Activated B cell treated with CpG ODN at 0.5 μM for 24 hours (primary cell): ENCODE measurements around the gene SOWAHD. TPM values are rescaled to one million over a fixed set of nuclear protein-coding genes. Genes with fewer than 3 reads are reported as not detected.
A peak's percentile ranks its signal among the peaks of the same experiment; 100 is the strongest.

ENCODE experiments used
- ATAC-seq: fragments of 200-7000 bp; cut with Tn5 transposase; one replicate; pipeline ENCODE4 v1.10.0; 2021; ENCODE audit warnings: low read depth, mild to moderate bottlenecking, moderate library complexity
- CTCF ChIA-PET: fragments of 350-600 bp; sonication (Branson Sonifier 250); formaldehyde crosslinking; loops from one replicate; lab custom pipeline; 2021; ENCODE audit warnings: antibody characterized with exemption; lab: Charles Lee
- POLR2A ChIA-PET: fragments of 350-600 bp; sonication (Branson Sonifier 250); formaldehyde crosslinking; loops from one replicate; lab custom pipeline; 2021; ENCODE audit warnings: antibody characterized with exemption; lab: Charles Lee
- DNase-seq: peaks from one replicate; pipeline ENCODE4 v3.0.0; 2022
- H3K27ac Mint-ChIP-seq: one replicate; pipeline ENCODE4 v1.8.0; 2020; ENCODE audit warnings: mixed read lengths
- H3K27me3 Mint-ChIP-seq: one replicate; pipeline ENCODE4 v1.8.0; 2021; ENCODE audit warnings: mixed read lengths
- H3K36me3 Mint-ChIP-seq: one replicate; pipeline ENCODE4 v1.8.0; 2021; ENCODE audit warnings: low read depth, mixed read lengths
- H3K4me1 Mint-ChIP-seq: one replicate; pipeline ENCODE4 v1.8.0; 2021; ENCODE audit warnings: mixed read lengths
- H3K4me3 Mint-ChIP-seq: one replicate; pipeline ENCODE4 v1.8.0; 2020; ENCODE audit warnings: mild to moderate bottlenecking, mixed read lengths
- H3K9me3 Mint-ChIP-seq: one replicate; pipeline ENCODE4 v1.8.0; 2020; ENCODE audit warnings: mixed read lengths
- CTCF ChIP-seq: fragments of 200-600 bp; IDR thresholded peaks from one replicate; pipeline ENCODE4 v1.8.0; 2022; ENCODE audit warnings: antibody characterized with exemption, mild to moderate bottlenecking
- intact Hi-C: fragments of 100-400 bp; cut with micrococcal nuclease; formaldehyde crosslinking; loops from one replicate; pipeline ENCODE4 v1.15.1; 2024
- total RNA-seq: library from RNA; stranded (reverse); gene quantifications from 2 replicates; pipeline ENCODE4 v1.2.3, GENCODE V29; 2022

The SOWAHD gene
- total RNA-seq, 1 donor from 2014 or later, result 9.9 TPM

DNA sequence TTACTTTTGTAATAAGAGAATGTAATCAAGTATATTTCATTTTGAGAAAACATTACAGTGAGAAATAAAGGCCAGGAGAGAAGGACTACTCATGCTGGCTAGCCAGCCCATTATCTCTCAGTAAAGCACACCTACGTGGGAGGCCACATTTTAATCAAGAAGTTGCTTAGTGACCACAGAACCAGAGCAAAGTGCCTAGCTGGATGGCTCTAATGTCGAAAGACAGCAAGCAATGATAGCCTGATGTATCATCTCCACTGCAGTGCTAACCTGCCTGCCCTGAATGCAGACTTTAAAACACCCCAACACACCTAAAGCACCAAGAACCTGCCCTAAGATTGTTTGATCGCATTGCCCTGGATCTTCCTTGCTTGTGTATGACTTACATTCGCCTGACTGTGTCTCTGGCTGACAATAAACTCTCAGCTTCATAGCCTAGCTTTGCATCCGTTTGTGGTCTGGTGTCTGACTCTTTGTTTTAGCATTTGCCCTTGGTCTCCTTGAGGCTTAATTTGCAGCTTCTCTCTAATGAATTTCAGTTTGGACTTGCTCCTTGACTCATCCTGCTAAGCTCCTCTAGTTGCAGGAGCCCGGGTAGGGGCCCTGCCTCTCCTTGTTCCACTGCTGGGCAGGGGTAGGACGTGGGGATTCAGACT, 31.4 kb upstream of the SOWAHD start:
- H3K4me1 Mint-ChIP-seq, result peaks cover 2% of the 10 kb centered on the region
- ATAC-seq, result no peak

DNA sequence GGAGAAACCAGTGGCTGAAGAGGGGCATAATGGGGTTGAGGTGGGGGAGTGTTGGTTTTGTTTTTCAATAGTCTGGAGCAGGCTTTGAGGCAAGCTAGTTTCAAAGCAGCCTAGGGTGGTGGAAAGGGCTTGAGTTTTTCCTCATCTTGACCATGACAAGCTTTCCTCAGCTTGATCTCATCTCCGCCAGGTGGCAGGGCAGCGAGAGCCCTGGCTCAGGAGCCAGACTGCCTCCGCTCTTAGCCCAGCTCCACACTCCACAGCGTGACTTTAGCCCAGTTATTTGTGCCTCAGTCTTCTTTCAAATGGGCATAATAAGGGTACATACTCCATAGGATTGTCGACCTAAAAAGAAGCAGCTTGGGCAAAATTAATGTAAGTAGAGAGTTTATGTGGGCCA, 29.9 kb upstream of the SOWAHD start:
- Mint-ChIP-seq H3K4me3 (no peak overlapping the region), H3K9me3 (no peaks in the 10 kb centered on the region), H3K36me3 (no peaks in the 10 kb centered on the region), H3K4me1 (peaks cover 2% of the 10 kb centered on the region), H3K27ac (no peak overlapping the region), H3K27me3 (no peaks in the 10 kb centered on the region)
- ChIA-PET CTCF (interaction anchor here (0.9 to 2.4 kb wide), 9 partner anchors 25 to 212 kb away, joined by 3 to 27 read pairs (median 4); partner anchors contain the start of gene SEPTIN6), POLR2A (interaction anchor here (0.6 to 1.9 kb wide), 4 partner anchors 19 to 212 kb away, joined by 3 to 18 read pairs (median 7); partner anchors contain the start of gene NKRF)
- intact Hi-C loops, result loop anchor here (5.0 kb wide), 1 partner anchor 61 kb away; no protein-coding TSS in a partner anchor
- no peak for ATAC-seq
- no peak for TF ChIP-seq CTCF
- DNase-seq, result no peak

More for the DNA sequence above, 31.4 kb upstream of the SOWAHD start:
- intact Hi-C loops, result loop anchor here (5.0 kb wide), 1 partner anchor 60 kb away; no protein-coding TSS in a partner anchor
- CTCF ChIA-PET, result interaction anchor here (0.6 to 1.6 kb wide), 3 partner anchors 25 to 211 kb away, joined by 3 to 5 read pairs (median 4); no protein-coding TSS in a partner anchor
- Mint-ChIP-seq H3K4me3 (no peak overlapping the region), H3K27me3 (no peaks in the 10 kb centered on the region), H3K36me3 (no peaks in the 10 kb centered on the region), H3K27ac (no peak overlapping the region), H3K9me3 (no peaks in the 10 kb centered on the region)
- POLR2A ChIA-PET, result interaction anchor here (0.7 kb wide), 1 partner anchor 135 kb away, joined by 4 read pairs; no protein-coding TSS in a partner anchor
- no peak for TF ChIP-seq CTCF
- DNase-seq, result no peak

DNA sequence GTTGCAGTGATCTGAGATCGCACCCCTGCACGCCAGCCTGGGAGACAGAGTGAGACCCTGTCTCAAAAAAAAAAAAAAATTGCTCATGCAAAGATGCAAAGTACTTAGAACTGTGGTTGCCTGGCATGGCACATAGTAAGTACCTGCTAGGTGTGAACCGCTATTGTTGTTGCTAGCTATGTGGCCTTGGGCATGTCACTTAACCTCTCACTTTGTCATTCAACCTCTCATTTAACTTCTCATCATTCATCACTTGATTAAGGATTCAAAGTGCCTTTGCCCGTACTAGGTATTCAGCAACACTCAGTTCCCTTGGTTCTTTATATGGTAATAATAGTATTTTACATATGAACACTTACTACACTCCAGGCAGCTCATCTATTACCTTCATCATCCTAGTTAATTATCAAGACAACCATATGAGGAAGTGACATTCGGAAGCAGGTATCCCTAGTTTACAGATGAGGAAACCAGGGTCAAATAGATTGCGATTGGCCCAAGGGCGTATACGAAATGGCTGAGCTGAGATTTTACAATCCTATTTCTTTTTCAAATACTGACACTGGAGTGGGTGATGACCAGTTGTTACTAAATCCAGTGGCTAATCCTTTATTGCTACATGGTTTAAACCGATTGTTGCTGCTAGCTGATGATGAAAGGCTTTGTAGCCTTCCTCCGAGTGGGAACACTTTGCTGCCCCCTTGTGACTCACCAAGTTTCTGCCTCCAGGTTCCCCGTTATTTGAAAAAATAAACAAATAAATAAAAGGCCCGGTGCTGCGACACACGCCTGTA, 28.8 kb upstream of the SOWAHD start:
- ChIA-PET POLR2A (interaction anchor here (0.7 to 1.9 kb wide), 9 partner anchors 44 to 214 kb away, joined by 3 to 18 read pairs (median 5); partner anchors contain the start of genes NKRF and UBE2A), CTCF (interaction anchor here (0.7 to 2.4 kb wide), 28 partner anchors 9 to 261 kb away, joined by 3 to 27 read pairs (median 4); partner anchors contain the start of genes NKRF, RPL39 and SEPTIN6)
- ATAC-seq (peak; percentile 57), DNase-seq (peak; percentile 30)
- no peaks in the 10 kb centered on the region for H3K36me3 Mint-ChIP-seq
- H3K27ac Mint-ChIP-seq, result no peak overlapping the region
- no peaks in the 10 kb centered on the region for H3K27me3 Mint-ChIP-seq
- intact Hi-C loops, result loop anchor here (1.0 to 5.0 kb wide), 7 partner anchors 23 to 213 kb away; no protein-coding TSS in a partner anchor
- no peaks in the 10 kb centered on the region for H3K9me3 Mint-ChIP-seq
- H3K4me3 Mint-ChIP-seq, result no peak overlapping the region
- peaks cover 2% of the 10 kb centered on the region for H3K4me1 Mint-ChIP-seq
- no peak for TF ChIP-seq CTCF

DNA sequence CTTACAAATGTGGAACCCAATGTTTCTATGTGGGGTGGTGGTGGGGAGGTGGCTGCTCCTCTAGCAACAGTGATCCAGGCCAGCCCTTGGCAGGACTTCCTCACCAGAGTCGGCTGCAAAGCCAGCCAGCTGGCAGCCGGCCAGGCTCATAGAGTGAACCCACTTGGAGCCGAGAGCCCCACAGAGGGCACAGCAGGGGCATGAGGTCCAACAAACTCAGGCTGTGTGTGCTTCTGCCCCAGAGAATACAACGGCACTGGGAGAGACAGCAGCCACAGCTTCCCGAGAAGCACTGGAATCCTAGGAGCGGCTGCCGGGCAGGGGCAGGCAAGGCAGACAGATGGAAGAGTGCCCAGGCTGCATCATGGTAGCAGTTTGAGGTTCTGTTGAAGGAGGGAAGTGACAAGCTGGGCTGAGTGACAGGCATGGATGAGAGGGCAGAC, 23.5 kb upstream of the SOWAHD start:
- no peak for TF ChIP-seq CTCF
- Mint-ChIP-seq H3K4me3 (no peak overlapping the region), H3K36me3 (no peaks in the 10 kb centered on the region), H3K4me1 (no peaks in the 10 kb centered on the region), H3K27me3 (no peaks in the 10 kb centered on the region), H3K9me3 (no peaks in the 10 kb centered on the region), H3K27ac (no peak overlapping the region)
- CTCF ChIA-PET, result no interaction called here
- intact Hi-C loops, result loop anchor here (5.0 kb wide), 1 partner anchor 38 kb away; no protein-coding TSS in a partner anchor
- DNase-seq, result no peak
- POLR2A ChIA-PET, result interaction anchor here (0.6 to 0.7 kb wide), 3 partner anchors 11 to 68 kb away, joined by 4 to 6 read pairs (median 5); no protein-coding TSS in a partner anchor
- no peak for ATAC-seq
